HEK293T (cell line): ENCODE measurements around the gene ID3.

ENCODE experiments used
- CTCF ChIA-PET: fragments of 350-600 bp; formaldehyde crosslinking; extraction: SDS; loops from one replicate; lab custom pipeline; 2021; ENCODE audit warnings: antibody characterized with exemption, inconsistent platforms; lab: Yijun Ruan, JAX
- POLR2A ChIA-PET: fragments of 350-600 bp; formaldehyde crosslinking; extraction: SDS; loops from one replicate; lab custom pipeline; 2020; ENCODE audit warnings: antibody characterized with exemption, inconsistent platforms; lab: Yijun Ruan, JAX
- DNase-seq: peaks from one replicate; pipeline ENCODE4 v3.0.0; 2012; ENCODE audit warnings: mixed read lengths; ENCODE audit errors: extremely low spot score
- ARNT ChIP-seq: fragments of 450-650 bp; IDR thresholded peaks from 2 replicates; pipeline ENCODE4 v1.6.1; 2017; ENCODE audit warnings: mild to moderate bottlenecking
- BHLHE40 ChIP-seq: fragments of 450-650 bp; IDR thresholded peaks from 2 replicates; pipeline ENCODE4 v1.6.1; 2016; ENCODE audit warnings: mild to moderate bottlenecking, moderate library complexity, borderline replicate concordance
- CTBP1 ChIP-seq: fragments of 450-650 bp; IDR thresholded peaks from 2 replicates; pipeline ENCODE4 v1.6.1; 2016; ENCODE audit warnings: borderline replicate concordance
- ELF4 ChIP-seq: fragments of 450-650 bp; IDR thresholded peaks from 2 replicates; pipeline ENCODE4 v1.6.1; 2017; ENCODE audit warnings: antibody characterized with exemption
- FOXA1 ChIP-seq: fragments of 450-650 bp; IDR thresholded peaks from 2 replicates; pipeline ENCODE4 v1.6.1; 2016; ENCODE audit warnings: mild to moderate bottlenecking
- FOXK2 ChIP-seq: fragments of 450-650 bp; IDR thresholded peaks from 2 replicates; pipeline ENCODE4 v1.6.1; 2016; ENCODE audit warnings: mild to moderate bottlenecking
- FOXM1 ChIP-seq: fragments of 450-650 bp; IDR thresholded peaks from 2 replicates; pipeline ENCODE4 v1.6.1; 2017; ENCODE audit warnings: mild to moderate bottlenecking, borderline replicate concordance
- HDGF ChIP-seq: fragments of 450-650 bp; IDR thresholded peaks from 2 replicates; pipeline ENCODE4 v1.6.1; 2017; ENCODE audit warnings: antibody characterized with exemption, borderline replicate concordance
- L3MBTL2 ChIP-seq: fragments of 450-650 bp; conservative IDR thresholded peaks from 2 replicates; pipeline ENCODE4 v1.6.1; 2016; ENCODE audit warnings: mild to moderate bottlenecking
- LEF1 ChIP-seq: fragments of 450-650 bp; IDR thresholded peaks from 2 replicates; pipeline ENCODE4 v1.6.1; 2017; ENCODE audit warnings: mild to moderate bottlenecking, borderline replicate concordance
- NFRKB ChIP-seq: fragments of 450-650 bp; IDR thresholded peaks from 2 replicates; pipeline ENCODE4 v1.6.1; 2016; ENCODE audit warnings: mild to moderate bottlenecking, moderate library complexity
- PKNOX1 ChIP-seq: fragments of 450-650 bp; IDR thresholded peaks from 2 replicates; pipeline ENCODE4 v1.6.1; 2016
- SP1 ChIP-seq: fragments of 450-650 bp; IDR thresholded peaks from 2 replicates; pipeline ENCODE4 v1.6.1; 2017
- SUZ12 ChIP-seq: fragments of 450-650 bp; IDR thresholded peaks from 2 replicates; pipeline ENCODE4 v1.6.1; 2016; ENCODE audit warnings: mild to moderate bottlenecking
- TARDBP ChIP-seq: fragments of 450-650 bp; IDR thresholded peaks from 2 replicates; pipeline ENCODE4 v1.6.1; 2016
- ZNF384 ChIP-seq: fragments of 450-650 bp; IDR thresholded peaks from 2 replicates; pipeline ENCODE4 v1.6.1; 2016

Gene ID3

GRCh38 chr1:23575226-23575810 lies 16.0 kb upstream of the ID3 start:
- ChIA-PET CTCF (interaction anchor here (0.7 kb wide), 1 partner anchor 62 kb away, joined by 3 read pairs; no protein-coding TSS in a partner anchor), POLR2A (interaction anchor here (2.3 to 2.7 kb wide), 2 partner anchors 16 to 20 kb away, joined by 9 to 17 read pairs; partner anchors contain the start of gene ID3)
- TF ChIP-seq TARDBP (no peak), L3MBTL2 (no peak), SUZ12 (no peak), FOXK2 (no peak), CTBP1 (no peak), ELF4 (no peak), LEF1 (no peak), FOXA1 (no peak), FOXM1 (no peak), ZNF384 (no peak), SP1 (no peak), ARNT (no peak), NFRKB (no peak), BHLHE40 (no peak), HDGF (no peak), PKNOX1 (no peak)
- DNase-seq = no peak

GRCh38 chr1:23574265-23574754 lies 15.0 kb upstream of the ID3 start:
- POLR2A ChIA-PET = no interaction called here
- no peak for DNase-seq
- CTCF ChIA-PET = no interaction called here
- TF ChIP-seq FOXA1 (no peak), ZNF384 (no peak), BHLHE40 (no peak), NFRKB (no peak), SUZ12 (no peak)

- ChIA-PET CTCF (no interaction called here), POLR2A (no interaction called here)
- no peak for TF ChIP-seq SUZ12
- TF ChIP-seq PKNOX1 = peak; percentile 36
- no peak for DNase-seq
These were observed 14.4 kb upstream of the ID3 start for GRCh38 chr1:23573574-23574182.

- DNase-seq = no peak
- TF ChIP-seq FOXA1 (no peak), L3MBTL2 (no peak), LEF1 (no peak), TARDBP (no peak), HDGF (no peak), FOXM1 (no peak), ELF4 (no peak), SP1 (no peak), NFRKB (no peak), FOXK2 (no peak), ZNF384 (no peak), CTBP1 (no peak), SUZ12 (no peak), PKNOX1 (no peak), ARNT (no peak), BHLHE40 (no peak)
- POLR2A ChIA-PET = no interaction called here
- CTCF ChIA-PET = no interaction called here
These were observed 12.2 kb upstream of the ID3 start for GRCh38 chr1:23571465-23571864.

- CTCF ChIA-PET = no interaction called here
- no peak for DNase-seq
- TF ChIP-seq NFRKB (no peak), L3MBTL2 (no peak), FOXK2 (no peak), HDGF (no peak), PKNOX1 (no peak), ZNF384 (no peak), ELF4 (no peak), FOXA1 (no peak), FOXM1 (no peak), TARDBP (no peak), LEF1 (no peak), BHLHE40 (no peak), SUZ12 (no peak), SP1 (no peak), CTBP1 (no peak), ARNT (no peak)
- POLR2A ChIA-PET = interaction anchor here (0.8 kb wide), 1 partner anchor 12 kb away, joined by 4 read pairs; no protein-coding TSS in a partner anchor
These were observed 10.8 kb upstream of the ID3 start for GRCh38 chr1:23570001-23570691.
